IPS-20b (cell line): ENCODE data around the gene WDFY4.

ENCODE experiments used
- H3K27ac ChIP-seq: one replicate; pipeline ENCODE4 v1.5.1; 2013; ENCODE audit warnings: low read length
- H3K27me3 ChIP-seq: 2 replicates; pipeline ENCODE4 v1.6.1; 2013; ENCODE audit warnings: mild to moderate bottlenecking, low read length, inconsistent platforms; ENCODE audit not compliant: insufficient read depth
- H3K36me3 ChIP-seq: 2 replicates; pipeline ENCODE4 v1.6.1; 2013; ENCODE audit warnings: low read depth, mild to moderate bottlenecking, inconsistent platforms, low read length, moderate library complexity; ENCODE audit not compliant: insufficient read depth
- H3K4me1 ChIP-seq: 2 replicates; pipeline ENCODE4 v1.6.1; 2013; ENCODE audit warnings: mild to moderate bottlenecking, control low read depth, inconsistent platforms, low read length, moderate library complexity; ENCODE audit not compliant: insufficient read depth
- H3K4me3 ChIP-seq: 2 replicates; pipeline ENCODE4 v1.5.1; 2013; ENCODE audit warnings: mild to moderate bottlenecking, low read length, inconsistent platforms
- H3K9ac ChIP-seq: 2 replicates; pipeline ENCODE4 v1.6.1; 2013; ENCODE audit warnings: low read depth, mild to moderate bottlenecking, inconsistent platforms, low read length, moderate library complexity
- H3K9me3 ChIP-seq: 2 replicates; pipeline ENCODE4 v1.6.1; 2013; ENCODE audit warnings: mild to moderate bottlenecking, low read depth, low read length, inconsistent platforms; ENCODE audit not compliant: insufficient read depth

The WDFY4 gene

DNA sequence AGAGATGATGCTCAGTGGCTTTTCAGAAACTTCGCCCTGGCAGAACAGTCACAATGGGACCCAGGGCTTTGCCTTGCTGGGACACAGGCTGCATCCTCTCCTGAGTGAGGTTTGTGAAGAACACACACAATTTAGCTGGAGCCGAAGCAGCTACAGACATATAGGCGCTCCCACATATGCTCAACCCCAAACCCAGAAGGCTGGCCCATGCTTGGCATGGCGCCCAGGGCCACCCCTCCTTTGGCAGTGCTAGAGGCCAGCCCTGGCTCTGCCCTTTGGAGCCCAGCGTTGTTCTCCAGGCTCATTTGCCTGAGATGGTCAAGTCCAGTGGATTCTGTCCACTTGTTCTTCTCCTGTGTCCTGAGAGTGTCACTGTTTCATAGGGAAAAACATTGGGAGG, 94.4 kb downstream of the WDFY4 start:
- no peak overlapping the region for H3K4me3 ChIP-seq
- H3K9me3 ChIP-seq: no peaks in the 10 kb centered on the region
- no peak overlapping the region for H3K27ac ChIP-seq
- no peak overlapping the region for H3K9ac ChIP-seq
- H3K4me1 ChIP-seq: no peaks in the 10 kb centered on the region
- H3K27me3 ChIP-seq: no peaks in the 10 kb centered on the region
- H3K36me3 ChIP-seq: no peaks in the 10 kb centered on the region

DNA sequence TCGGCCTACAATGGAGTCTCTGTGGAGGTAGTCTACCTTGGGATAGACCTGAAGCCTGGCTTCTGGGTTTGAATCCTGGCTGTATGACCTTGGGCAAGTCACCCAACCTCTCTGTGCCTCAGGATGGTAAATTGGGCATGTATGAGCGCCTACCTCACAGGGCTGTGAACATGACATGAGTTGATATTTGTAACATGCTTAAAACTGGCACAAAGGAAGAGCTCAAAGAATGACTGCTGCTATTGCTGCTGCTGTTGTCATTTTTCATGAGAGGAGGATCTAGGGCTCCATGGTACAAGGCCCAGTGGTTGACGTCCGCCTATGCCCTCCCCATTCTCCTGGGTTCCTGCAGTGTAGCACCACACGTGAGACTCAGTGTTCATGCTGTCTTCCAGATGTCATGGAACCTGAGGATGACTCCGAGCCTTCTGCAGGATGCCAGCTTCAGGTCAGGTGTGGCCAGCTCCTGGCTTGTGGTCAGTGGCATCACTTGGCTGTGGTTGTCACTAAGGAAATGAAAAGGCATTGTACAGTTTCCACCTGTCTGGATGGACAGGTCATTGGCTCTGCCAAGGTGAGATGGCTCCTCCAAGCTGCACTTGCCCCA, 95.0 kb downstream of the WDFY4 start:
- H3K27me3 ChIP-seq: no peaks in the 10 kb centered on the region
- H3K4me3 ChIP-seq: no peak overlapping the region
- no peak overlapping the region for H3K27ac ChIP-seq
- H3K9me3 ChIP-seq: no peaks in the 10 kb centered on the region
- no peaks in the 10 kb centered on the region for H3K4me1 ChIP-seq
- H3K9ac ChIP-seq: no peak overlapping the region
- H3K36me3 ChIP-seq: no peaks in the 10 kb centered on the region

DNA sequence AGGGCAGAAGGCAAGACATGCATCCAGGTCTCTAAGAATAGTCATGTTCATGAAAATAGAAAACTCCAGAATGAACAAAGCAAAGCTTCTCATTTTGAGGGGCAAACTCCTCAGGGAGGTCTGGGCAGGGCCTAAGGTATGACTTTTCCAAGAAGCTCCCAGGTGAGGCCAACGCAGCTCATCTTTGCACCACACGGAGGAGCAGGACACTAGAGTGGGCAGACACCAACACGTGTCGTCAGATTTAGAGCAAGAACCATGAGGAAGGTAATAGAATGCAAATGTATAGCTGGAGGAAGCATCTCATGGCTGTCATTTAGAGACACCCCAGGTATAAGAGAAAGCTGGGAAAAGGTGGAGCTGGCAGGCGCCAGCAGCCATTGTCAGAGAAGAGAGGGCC, 95.7 kb downstream of the WDFY4 start:
- no peaks in the 10 kb centered on the region for H3K9me3 ChIP-seq
- H3K9ac ChIP-seq: no peak overlapping the region
- H3K4me1 ChIP-seq: no peaks in the 10 kb centered on the region
- no peaks in the 10 kb centered on the region for H3K36me3 ChIP-seq
- H3K4me3 ChIP-seq: no peak overlapping the region
- no peaks in the 10 kb centered on the region for H3K27me3 ChIP-seq
- H3K27ac ChIP-seq: no peak overlapping the region

DNA sequence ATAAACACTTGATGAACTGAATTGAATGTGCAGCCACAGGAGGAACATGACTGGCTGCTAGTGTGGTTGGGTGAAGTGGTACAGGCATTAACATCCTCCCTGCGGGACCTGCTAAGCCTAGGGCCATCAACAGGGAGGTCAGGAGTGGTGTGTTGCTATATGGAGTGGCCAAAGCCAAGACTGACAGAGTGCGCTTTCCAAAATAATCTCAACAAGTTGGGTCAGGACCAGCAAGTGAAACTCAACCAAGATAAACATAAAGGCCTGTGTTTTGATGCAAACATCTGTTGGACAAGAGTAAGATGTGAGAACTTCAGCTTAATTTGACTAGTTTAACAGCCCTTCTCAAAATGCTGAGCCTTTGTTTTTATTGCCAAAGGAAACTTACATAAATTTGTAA, 97.7 kb downstream of the WDFY4 start:
- Histone ChIP-seq H3K9me3 (no peaks in the 10 kb centered on the region), H3K27ac (no peak overlapping the region), H3K36me3 (no peaks in the 10 kb centered on the region)

DNA sequence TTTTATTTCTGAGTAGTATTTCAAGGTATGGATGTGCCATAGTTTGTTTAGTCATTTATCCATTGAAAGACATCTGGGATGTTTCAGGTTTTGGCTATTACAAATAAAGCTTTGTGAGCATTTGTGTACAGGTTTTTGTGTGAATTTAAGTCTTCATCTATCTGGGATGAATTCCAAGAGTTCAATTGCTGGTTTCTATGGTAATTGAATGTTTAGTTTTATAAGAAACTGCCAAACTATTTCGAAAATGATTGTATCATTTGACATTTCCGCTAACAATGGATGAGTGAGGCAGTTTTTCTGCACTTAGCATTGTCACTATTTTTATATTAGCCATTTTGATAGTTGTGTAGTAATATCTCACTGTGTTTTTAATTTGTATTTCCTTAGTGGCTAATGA, 99.4 kb downstream of the WDFY4 start:
- no peak overlapping the region for H3K4me3 ChIP-seq
- H3K36me3 ChIP-seq: no peaks in the 10 kb centered on the region
- H3K27ac ChIP-seq: no peak overlapping the region
- H3K4me1 ChIP-seq: no peaks in the 10 kb centered on the region
- H3K9me3 ChIP-seq: no peaks in the 10 kb centered on the region
- no peaks in the 10 kb centered on the region for H3K27me3 ChIP-seq
- H3K9ac ChIP-seq: no peak overlapping the region

More for the DNA sequence above, 97.7 kb downstream of the WDFY4 start:
- no peak overlapping the region for H3K4me3 ChIP-seq
- H3K27me3 ChIP-seq: no peaks in the 10 kb centered on the region
- H3K4me1 ChIP-seq: no peaks in the 10 kb centered on the region
- no peak overlapping the region for H3K9ac ChIP-seq

DNA sequence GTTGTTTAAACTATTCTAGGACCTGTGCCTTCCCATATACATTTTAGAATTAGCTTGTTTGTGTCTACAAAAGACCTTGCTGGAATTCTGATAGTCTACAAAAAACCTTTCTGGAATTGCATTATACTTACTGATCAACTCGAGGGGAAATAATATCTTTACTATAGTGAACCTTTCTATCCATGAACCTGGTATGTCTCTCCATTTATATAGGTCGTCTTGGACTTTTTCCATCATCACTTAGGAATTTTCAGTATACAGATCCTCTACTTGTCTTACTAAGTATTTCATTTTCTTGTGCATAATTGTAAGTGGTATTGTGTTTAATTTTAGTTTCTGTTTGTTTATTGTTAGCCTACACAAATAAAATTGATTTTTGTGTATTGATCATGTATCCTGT, 101.1 kb downstream of the WDFY4 start:
- Histone ChIP-seq H3K27me3 (no peaks in the 10 kb centered on the region), H3K27ac (no peak overlapping the region), H3K36me3 (no peaks in the 10 kb centered on the region), H3K9ac (no peak overlapping the region), H3K4me3 (no peak overlapping the region), H3K4me1 (no peaks in the 10 kb centered on the region), H3K9me3 (no peaks in the 10 kb centered on the region)

DNA sequence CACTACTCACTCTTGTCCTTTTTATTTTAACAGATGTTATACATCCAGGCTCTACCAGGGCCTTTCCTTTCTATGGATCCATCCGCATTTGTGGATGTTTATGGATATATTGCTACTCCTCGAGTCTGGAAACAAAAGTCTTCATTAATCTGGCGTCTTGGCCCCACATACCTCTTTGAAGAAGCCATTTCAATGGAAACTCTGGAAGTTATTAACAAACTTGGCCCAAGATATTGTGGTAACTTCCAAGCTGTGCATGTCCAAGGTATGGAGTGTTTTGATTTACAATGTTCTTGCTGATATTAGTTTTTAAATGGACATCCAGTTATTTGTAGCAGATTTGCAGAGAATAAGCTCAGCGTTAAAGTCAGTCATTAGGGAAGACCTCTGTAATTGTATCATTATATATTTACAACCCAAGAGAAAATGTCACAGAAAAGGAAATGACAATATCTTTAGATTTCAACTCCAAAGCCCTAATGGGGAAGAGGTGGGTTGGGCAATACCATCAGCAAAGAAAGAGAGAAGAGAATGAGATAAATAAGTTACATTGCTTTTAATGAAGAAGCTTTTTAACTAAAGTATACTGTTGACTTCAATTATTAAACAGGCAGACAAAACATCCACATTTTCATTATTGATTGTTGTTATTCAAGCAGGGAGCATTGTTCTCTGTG, 102.1 kb downstream of the WDFY4 start:
- no peak overlapping the region for H3K27ac ChIP-seq
- no peaks in the 10 kb centered on the region for H3K36me3 ChIP-seq
- H3K27me3 ChIP-seq: no peaks in the 10 kb centered on the region
- H3K9ac ChIP-seq: no peak overlapping the region
- no peaks in the 10 kb centered on the region for H3K9me3 ChIP-seq
- no peaks in the 10 kb centered on the region for H3K4me1 ChIP-seq
- no peak overlapping the region for H3K4me3 ChIP-seq

DNA sequence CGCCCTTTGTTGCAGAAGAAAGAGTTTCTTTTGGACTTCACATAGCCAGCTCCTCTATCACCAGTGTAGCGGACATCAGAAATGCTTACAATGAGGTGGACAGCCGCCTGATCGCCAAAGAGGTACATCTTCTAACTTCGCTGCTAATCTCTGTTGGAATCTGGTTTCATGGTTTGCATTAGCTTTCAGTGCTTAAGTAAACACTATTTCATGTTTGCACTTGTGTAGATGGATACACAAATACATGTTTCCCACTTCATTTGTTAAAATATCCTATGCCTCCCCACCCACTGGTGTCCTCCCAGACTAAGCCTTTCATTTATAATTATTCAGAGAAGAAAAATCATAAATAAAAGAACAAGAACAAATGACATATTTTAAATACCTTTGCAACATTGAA, 103.9 kb downstream of the WDFY4 start:
- no peaks in the 10 kb centered on the region for H3K27me3 ChIP-seq

DNA sequence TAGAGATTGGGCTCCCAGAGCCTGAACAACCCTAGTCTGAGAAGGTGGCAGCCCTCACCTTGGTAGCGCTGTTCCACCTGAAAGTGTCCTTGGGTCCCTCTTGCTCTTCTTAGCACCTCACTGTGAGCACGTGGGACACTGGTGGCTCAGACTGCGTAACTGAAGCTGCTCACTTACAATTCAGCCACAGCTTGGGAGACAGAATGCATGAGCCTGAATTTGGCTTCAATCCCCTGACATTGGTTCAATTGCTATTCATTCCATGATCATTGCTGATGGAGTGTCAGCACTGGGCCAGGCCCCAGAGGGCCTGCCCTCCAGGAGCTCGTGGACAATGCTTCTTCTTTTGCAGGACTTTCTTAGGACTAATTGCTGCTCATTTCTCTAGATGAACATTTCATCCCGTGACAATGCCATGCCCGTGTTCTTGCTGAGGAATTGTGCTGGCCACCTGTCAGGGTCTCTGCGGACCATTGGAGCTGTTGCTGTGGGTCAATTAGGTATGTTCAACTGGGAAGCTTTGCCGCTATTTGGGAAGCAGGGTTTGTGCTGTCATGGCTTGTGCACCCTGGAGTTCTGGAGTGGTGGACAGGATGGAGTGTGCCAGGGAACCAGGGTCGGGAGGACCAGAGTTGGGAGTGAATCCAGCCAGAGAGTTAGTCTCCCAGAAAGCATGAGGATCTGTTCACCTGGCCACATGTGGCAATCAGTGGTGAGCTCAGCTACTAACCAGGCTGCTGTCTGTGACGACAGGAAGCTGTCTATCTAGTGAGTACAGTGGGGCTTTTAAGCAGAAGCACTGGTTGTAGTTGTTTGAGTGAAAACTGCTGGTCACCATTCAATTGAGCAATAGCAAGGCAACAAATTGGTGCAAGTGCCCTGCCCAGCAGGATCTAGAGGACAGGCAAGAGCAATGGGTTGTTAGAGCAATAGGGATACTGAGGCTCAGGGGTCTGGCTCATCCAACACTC, 105.1 kb downstream of the WDFY4 start:
- H3K9ac ChIP-seq: no peak overlapping the region
- no peak overlapping the region for H3K27ac ChIP-seq
- no peak overlapping the region for H3K4me3 ChIP-seq
- no peaks in the 10 kb centered on the region for H3K36me3 ChIP-seq
- H3K27me3 ChIP-seq: no peaks in the 10 kb centered on the region
- H3K9me3 ChIP-seq: no peaks in the 10 kb centered on the region
- no peaks in the 10 kb centered on the region for H3K4me1 ChIP-seq

More for the DNA sequence above, 103.9 kb downstream of the WDFY4 start:
- Histone ChIP-seq H3K36me3 (no peaks in the 10 kb centered on the region), H3K9me3 (no peaks in the 10 kb centered on the region), H3K4me3 (no peak overlapping the region), H3K27ac (no peak overlapping the region), H3K4me1 (no peaks in the 10 kb centered on the region), H3K9ac (no peak overlapping the region)

DNA sequence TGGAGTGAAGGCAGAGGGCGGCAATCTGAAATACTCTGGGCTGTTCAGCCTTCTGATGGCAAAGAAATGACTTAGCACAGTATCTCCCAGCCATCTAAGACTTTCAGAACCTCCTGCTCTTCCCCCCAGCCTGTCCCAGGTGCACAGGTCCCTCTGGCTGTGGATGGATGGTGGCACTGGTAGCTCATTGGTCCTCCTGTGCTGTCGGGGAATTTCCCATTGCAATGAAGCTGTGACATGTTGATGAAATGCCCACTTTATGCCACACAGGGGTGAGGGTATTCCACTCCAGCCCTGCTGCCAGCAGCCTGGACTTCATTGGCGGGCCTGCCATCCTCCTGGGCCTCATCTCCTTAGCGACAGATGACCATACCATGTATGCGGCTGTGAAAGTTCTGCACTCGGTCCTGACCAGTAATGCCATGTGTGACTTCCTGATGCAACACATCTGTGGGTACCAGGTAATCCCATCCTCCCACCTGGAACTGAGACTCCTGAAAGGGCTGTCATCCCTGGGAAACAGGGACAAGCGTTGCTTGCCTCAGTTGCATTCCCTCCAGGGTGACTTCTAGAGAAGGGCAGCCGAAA, 105.9 kb downstream of the WDFY4 start:
- no peaks in the 10 kb centered on the region for H3K4me1 ChIP-seq
- no peaks in the 10 kb centered on the region for H3K36me3 ChIP-seq
- H3K27me3 ChIP-seq: no peaks in the 10 kb centered on the region
- no peak overlapping the region for H3K9ac ChIP-seq
- H3K9me3 ChIP-seq: no peaks in the 10 kb centered on the region
- H3K4me3 ChIP-seq: no peak overlapping the region
- no peak overlapping the region for H3K27ac ChIP-seq

DNA sequence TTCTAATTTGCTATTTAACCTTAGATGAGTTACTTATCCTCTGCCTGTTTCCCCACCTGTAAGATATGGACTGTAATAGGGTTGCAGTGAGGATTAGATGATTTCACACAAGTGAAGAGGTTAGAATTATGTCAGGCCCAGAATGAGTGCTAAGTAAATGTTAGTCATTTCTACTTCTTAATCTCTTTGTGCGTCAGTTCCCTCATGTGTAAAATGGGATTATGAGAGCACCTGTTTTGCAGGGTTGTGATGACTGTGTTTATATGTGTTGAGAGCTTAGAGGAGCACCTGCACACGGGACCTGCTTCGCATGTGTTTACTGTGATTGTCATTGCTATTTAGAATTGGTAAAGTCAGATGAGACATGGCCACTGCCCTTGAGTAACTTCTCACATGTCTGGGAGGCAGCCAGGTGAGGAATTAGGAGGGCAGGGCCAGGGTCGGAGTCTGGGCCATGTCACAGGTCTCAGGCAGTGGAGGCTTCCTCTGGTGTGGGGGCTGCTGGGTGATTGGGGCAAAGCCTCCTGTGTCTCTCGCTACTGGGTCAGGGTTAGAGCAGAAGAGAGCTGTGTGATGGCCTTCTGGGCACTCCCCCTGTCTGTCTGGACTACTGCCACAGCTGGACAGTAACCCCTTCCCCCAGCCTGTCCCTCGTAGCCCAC, 106.7 kb downstream of the WDFY4 start:
- no peaks in the 10 kb centered on the region for H3K36me3 ChIP-seq
- no peak overlapping the region for H3K9ac ChIP-seq
- no peaks in the 10 kb centered on the region for H3K4me1 ChIP-seq
- no peak overlapping the region for H3K4me3 ChIP-seq
- no peaks in the 10 kb centered on the region for H3K9me3 ChIP-seq
- no peak overlapping the region for H3K27ac ChIP-seq
- H3K27me3 ChIP-seq: no peaks in the 10 kb centered on the region
